H9 (cell line): ENCODE results near the gene HDAC3. TPM values are rescaled to one million over a fixed set of nuclear protein-coding genes. Genes with fewer than 3 reads are reported as not detected.

Experiments
- DNase-seq: peaks from one replicate; pipeline ENCODE4 v3.0.0-alpha.2; 2017
- H2AFZ ChIP-seq: one replicate; pipeline ENCODE4 v1.6.1; 2013; ENCODE audit warnings: mild to moderate bottlenecking, low read length, control low read depth, moderate library complexity
- H2AK5ac ChIP-seq: 2 replicates; pipeline ENCODE4 v1.6.1; 2013; ENCODE audit warnings: low read length, control low read depth, mixed read lengths; ENCODE audit not compliant: insufficient read length
- H2BK120ac ChIP-seq: one replicate; pipeline ENCODE4 v1.6.1; 2013; ENCODE audit warnings: low read depth, mild to moderate bottlenecking, low read length, control low read depth, inconsistent platforms; ENCODE audit not compliant: poor library complexity, severe bottlenecking
- H2BK12ac ChIP-seq: 2 replicates; pipeline ENCODE4 v1.6.1; 2013; ENCODE audit warnings: low read length, control low read depth, mixed read lengths, low read depth; ENCODE audit not compliant: insufficient read length
- H2BK15ac ChIP-seq: 2 replicates; pipeline ENCODE4 v1.6.1; 2013; ENCODE audit warnings: low read depth, low read length, control low read depth
- H2BK20ac ChIP-seq: one replicate; pipeline ENCODE4 v1.6.1; 2013; ENCODE audit warnings: low read depth, mild to moderate bottlenecking, low read length, control low read depth, inconsistent platforms; ENCODE audit not compliant: poor library complexity, severe bottlenecking
- H2BK5ac ChIP-seq: 2 replicates; pipeline ENCODE4 v1.6.1; 2013; ENCODE audit warnings: low read length, control low read depth, mixed read lengths; ENCODE audit not compliant: insufficient read length
- H3K14ac ChIP-seq: 2 replicates; pipeline ENCODE4 v1.6.1; 2013; ENCODE audit warnings: low read length, control low read depth; ENCODE audit not compliant: insufficient read depth
- H3K18ac ChIP-seq: 2 replicates; pipeline ENCODE4 v1.6.1; 2013; ENCODE audit warnings: low read depth, mild to moderate bottlenecking, mixed read lengths, low read length, control low read depth; ENCODE audit not compliant: insufficient read length
- H3K23ac ChIP-seq: 2 replicates; pipeline ENCODE4 v1.6.1; 2013; ENCODE audit warnings: low read length, control low read depth, mixed read lengths, low read depth; ENCODE audit not compliant: insufficient read length
- H3K23me2 ChIP-seq: 2 replicates; pipeline ENCODE4 v1.6.1; 2013; ENCODE audit warnings: low read depth, mild to moderate bottlenecking, mixed read lengths, low read length, control low read depth; ENCODE audit not compliant: insufficient read length, poor library complexity, severe bottlenecking
- H3K27ac ChIP-seq: 2 replicates; pipeline ENCODE4 v1.5.1; 2013; ENCODE audit warnings: low read length, control low read depth, mixed read lengths, low read depth; ENCODE audit not compliant: insufficient read length
- H3K27me3 ChIP-seq: 2 replicates; pipeline ENCODE4 v1.6.1; 2013; ENCODE audit warnings: low read length, control low read depth, inconsistent platforms; ENCODE audit not compliant: insufficient read depth
- H3K4ac ChIP-seq: 2 replicates; pipeline ENCODE4 v1.6.1; 2013; ENCODE audit warnings: low read depth, mild to moderate bottlenecking, control low read depth, inconsistent platforms, low read length, moderate library complexity
- H3K4me1 ChIP-seq: 2 replicates; pipeline ENCODE4 v1.6.1; 2013; ENCODE audit warnings: low read length, control low read depth, inconsistent platforms; ENCODE audit not compliant: insufficient read depth
- H3K4me2 ChIP-seq: 2 replicates; pipeline ENCODE4 v1.6.1; 2013; ENCODE audit warnings: low read length, control low read depth, mixed read lengths; ENCODE audit not compliant: insufficient read length, insufficient read depth
- H3K56ac ChIP-seq: 2 replicates; pipeline ENCODE4 v1.6.1; 2013; ENCODE audit warnings: low read depth, mild to moderate bottlenecking, mixed read lengths, low read length, control low read depth; ENCODE audit not compliant: insufficient read length
- H3K79me1 ChIP-seq: 2 replicates; pipeline ENCODE4 v1.6.1; 2013; ENCODE audit warnings: low read depth, mild to moderate bottlenecking, moderate library complexity, low read length, control low read depth, inconsistent platforms; ENCODE audit not compliant: insufficient read depth, poor library complexity, severe bottlenecking
- H3K79me2 ChIP-seq: 2 replicates; pipeline ENCODE4 v1.6.1; 2013; ENCODE audit warnings: low read length, control low read depth, inconsistent platforms; ENCODE audit not compliant: insufficient read depth
- H3K9ac ChIP-seq: 2 replicates; pipeline ENCODE4 v1.6.1; 2013; ENCODE audit warnings: low read length, control low read depth, mixed read lengths; ENCODE audit not compliant: insufficient read length; ENCODE audit errors: extremely low read depth
- H3K9me3 ChIP-seq: one replicate; pipeline ENCODE4 v1.6.1; 2013; ENCODE audit warnings: low read depth, low read length, inconsistent platforms; ENCODE audit not compliant: control insufficient read depth
- H3T11ph ChIP-seq: one replicate; pipeline ENCODE4 v1.6.1; 2013; ENCODE audit warnings: mild to moderate bottlenecking, low read length, control low read depth, inconsistent platforms
- H4K20me1 ChIP-seq: one replicate; pipeline ENCODE4 v1.6.1; 2013; ENCODE audit not compliant: control insufficient read depth, insufficient read length, insufficient read depth
- H4K5ac ChIP-seq: 2 replicates; pipeline ENCODE4 v1.6.1; 2013; ENCODE audit warnings: low read depth, mild to moderate bottlenecking, mixed read lengths, low read length, control low read depth; ENCODE audit not compliant: insufficient read length
- H4K8ac ChIP-seq: replicated peaks from 2 replicates; pipeline ENCODE4 v1.6.1; 2013; ENCODE audit warnings: low read length, control low read depth, mixed read lengths, low read depth; ENCODE audit not compliant: insufficient read length
- H4K91ac ChIP-seq: 2 replicates; pipeline ENCODE4 v1.6.1; 2013; ENCODE audit warnings: low read depth, mild to moderate bottlenecking, moderate library complexity, mixed read lengths, low read length, control low read depth; ENCODE audit not compliant: insufficient read length
- H3K27ac Mint-ChIP-seq, 3 experiments: 2 replicates in 2 of 3; 3 replicates in 1 of 3; pipeline ENCODE4 v1.8.0; 2020 to 2021; ENCODE audit warnings: mixed read lengths in 3 of 3, mild to moderate bottlenecking in 1 of 3, moderate library complexity in 1 of 3
- H3K27me3 Mint-ChIP-seq: 2 replicates; pipeline ENCODE4 v1.8.0; 2021; ENCODE audit warnings: low read depth, mild to moderate bottlenecking, moderate library complexity, mixed read lengths
- H3K36me3 Mint-ChIP-seq, 3 experiments: 2 replicates in 2 of 3; 3 replicates in 1 of 3; pipeline ENCODE4 v1.8.0; 2020 to 2021; ENCODE audit warnings: low read depth in 3 of 3, mixed read lengths in 3 of 3; ENCODE audit not compliant: insufficient read depth in 1 of 3
- H3K4me1 Mint-ChIP-seq, 2 experiments: 2 replicates each; pipeline ENCODE4 v1.8.0; 2020; ENCODE audit warnings: mixed read lengths in 2 of 2
- H3K4me3 Mint-ChIP-seq, 2 experiments: 2 replicates in 1 of 2; 3 replicates in 1 of 2; pipeline ENCODE4 v1.8.0; 2020 to 2021; ENCODE audit warnings: mild to moderate bottlenecking in 2 of 2, mixed read lengths in 2 of 2, moderate library complexity in 1 of 2
- H3K9me3 Mint-ChIP-seq, 2 experiments: 2 replicates in 1 of 2; 3 replicates in 1 of 2; pipeline ENCODE4 v1.8.0; 2020; ENCODE audit warnings: mild to moderate bottlenecking in 2 of 2, mixed read lengths in 2 of 2, moderate library complexity in 1 of 2
- WGBS: extraction: QIAGEN DNeasy Blood & Tissue Kit; methylation state at CpG from one replicate; pipeline ENCODE4 v1.1.7; 2013; ENCODE audit warnings: missing lambda C conversion rate, low lambda C conversion rate, mixed read lengths; ENCODE audit not compliant: insufficient read length; ENCODE audit errors: extremely low coverage; 5-methylcytosine and 5-hydroxymethylcytosine counted together
- total RNA-seq: library from RNA; stranded (reverse); gene quantifications from 2 replicates; pipeline ENCODE4 v1.2.1, GENCODE V29; 2021
- TF ChIP-seq, protein P1 (sequence below): fragments of 200-600 bp; sonication (generic); conservative IDR thresholded peaks from 3 replicates; pipeline ENCODE4 v1.8.0; 2021; ENCODE audit warnings: antibody characterized with exemption, mild to moderate bottlenecking

Gene HDAC3
- total RNA-seq, 1 experiment from 2014 or later: 98.3 TPM

GRCh38 chr5:141608046-141608445, 28.6 kb downstream of the HDAC3 start:
- Histone ChIP-seq H3K4me2 (no peak overlapping the region), H2AK5ac (no peak overlapping the region), H2BK12ac (no peak overlapping the region), H3K9ac (no peak overlapping the region), H3K56ac (no peak overlapping the region), H2AFZ (no peak overlapping the region), H4K8ac (no peak overlapping the region), H4K91ac (no peak overlapping the region), H2BK20ac (no peak overlapping the region), H3K27ac (no peak overlapping the region), H2BK15ac (no peak overlapping the region), H3K79me2 (peaks cover 15% of the 10 kb centered on the region; the same call in 1 of the 2 replicates), H2BK120ac (no peak overlapping the region), H4K20me1 (no peaks in the 10 kb centered on the region), H3K27me3 (no peaks in the 10 kb centered on the region), H3K9me3 (no peaks in the 10 kb centered on the region), H3K23ac (no peak overlapping the region), H3K14ac (no peak overlapping the region), H3T11ph (no peak overlapping the region), H3K4me1 (peaks cover 2% of the 10 kb centered on the region; the same call in 1 of the 2 replicates), H3K4ac (no peak overlapping the region), H3K23me2 (no peaks in the 10 kb centered on the region), H3K79me1 (no peaks in the 10 kb centered on the region), H3K18ac (no peak overlapping the region), H2BK5ac (no peak overlapping the region), H4K5ac (no peak overlapping the region)
- DNase-seq: no peak
- Mint-ChIP-seq H3K4me1 (peaks cover 13 to 21% of the 10 kb centered on the region in 2 experiments), H3K9me3 (no peaks in the 10 kb centered on the region), H3K27ac (no peak overlapping the region), H3K36me3 (peaks cover 0 to 12% (median 10%) of the 10 kb centered on the region in 3 experiments; a peak in 3 of 7 replicates), H3K4me3 (no peak overlapping the region), H3K27me3 (no peaks in the 10 kb centered on the region)
- TF ChIP-seq, protein P1, sequence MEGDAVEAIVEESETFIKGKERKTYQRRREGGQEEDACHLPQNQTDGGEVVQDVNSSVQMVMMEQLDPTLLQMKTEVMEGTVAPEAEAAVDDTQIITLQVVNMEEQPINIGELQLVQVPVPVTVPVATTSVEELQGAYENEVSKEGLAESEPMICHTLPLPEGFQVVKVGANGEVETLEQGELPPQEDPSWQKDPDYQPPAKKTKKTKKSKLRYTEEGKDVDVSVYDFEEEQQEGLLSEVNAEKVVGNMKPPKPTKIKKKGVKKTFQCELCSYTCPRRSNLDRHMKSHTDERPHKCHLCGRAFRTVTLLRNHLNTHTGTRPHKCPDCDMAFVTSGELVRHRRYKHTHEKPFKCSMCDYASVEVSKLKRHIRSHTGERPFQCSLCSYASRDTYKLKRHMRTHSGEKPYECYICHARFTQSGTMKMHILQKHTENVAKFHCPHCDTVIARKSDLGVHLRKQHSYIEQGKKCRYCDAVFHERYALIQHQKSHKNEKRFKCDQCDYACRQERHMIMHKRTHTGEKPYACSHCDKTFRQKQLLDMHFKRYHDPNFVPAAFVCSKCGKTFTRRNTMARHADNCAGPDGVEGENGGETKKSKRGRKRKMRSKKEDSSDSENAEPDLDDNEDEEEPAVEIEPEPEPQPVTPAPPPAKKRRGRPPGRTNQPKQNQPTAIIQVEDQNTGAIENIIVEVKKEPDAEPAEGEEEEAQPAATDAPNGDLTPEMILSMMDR: no peak
- WGBS: no CpG with 5 or more reads among the region's 2 CpGs
